HepG2 (cell line): ENCODE measurements around the gene DENND2A. TPM values are rescaled to one million over a fixed set of nuclear protein-coding genes. Genes with fewer than 3 reads are reported as not detected.

Source experiments
- AKAP8 ChIP-seq: sonication (generic); formaldehyde crosslinking; IDR thresholded peaks from 2 replicates; pipeline ENCODE4 v1.5.1; 2020; ENCODE audit warnings: mild to moderate bottlenecking, missing genetic modification reagents
- BHLHE40 ChIP-seq: IDR thresholded peaks from 2 replicates; pipeline ENCODE4 v1.6.1; 2011; ENCODE audit warnings: low read length, improper control_type of control experiment
- GLI4 ChIP-seq: sonication (generic); formaldehyde crosslinking; IDR thresholded peaks from 2 replicates; pipeline ENCODE4 v1.5.1; 2020; ENCODE audit warnings: missing genetic modification reagents, mild to moderate bottlenecking, moderate library complexity, borderline replicate concordance
- HDAC1 ChIP-seq: sonication (generic); formaldehyde crosslinking; IDR thresholded peaks from 2 replicates; pipeline ENCODE4 v1.5.1; 2020; ENCODE audit warnings: mild to moderate bottlenecking, missing genetic modification reagents
- HNRNPLL ChIP-seq: fragments of 200-400 bp; formaldehyde crosslinking; IDR thresholded peaks from 2 replicates; pipeline ENCODE4 v1.6.1; 2017; ENCODE audit warnings: mild to moderate bottlenecking, low read depth, low read length; ENCODE audit not compliant: poor library complexity, severe bottlenecking
- ISX ChIP-seq: sonication (generic); formaldehyde crosslinking; conservative IDR thresholded peaks from 2 replicates; pipeline ENCODE4 v1.5.0; 2020; ENCODE audit warnings: missing genetic modification reagents
- MYPOP ChIP-seq: sonication (generic); formaldehyde crosslinking; IDR thresholded peaks from 2 replicates; pipeline ENCODE4 v1.8.1; 2023; ENCODE audit warnings: mild to moderate bottlenecking, moderate library complexity, missing genetic modification reagents
- SMAD1 ChIP-seq: sonication (generic); formaldehyde crosslinking; IDR thresholded peaks from 2 replicates; pipeline ENCODE4 v1.4.0; 2020; ENCODE audit warnings: missing genetic modification reagents, low read depth, mild to moderate bottlenecking, borderline replicate concordance
- ZBTB26 ChIP-seq: IDR thresholded peaks from 2 replicates; pipeline ENCODE4 v1.6.1; 2016; ENCODE audit warnings: missing compliant biosample characterization, missing genetic modification reagents, borderline replicate concordance
- ZNF138 ChIP-seq: sonication (generic); formaldehyde crosslinking; IDR thresholded peaks from 2 replicates; pipeline ENCODE4 v1.5.0; 2020; ENCODE audit warnings: mild to moderate bottlenecking, low read depth, missing genetic modification reagents
- ZNF142 ChIP-seq: sonication (generic); formaldehyde crosslinking; IDR thresholded peaks from 2 replicates; pipeline ENCODE4 v1.4.0; 2020; ENCODE audit warnings: missing genetic modification reagents
- ZNF18 ChIP-seq: sonication (generic); formaldehyde crosslinking; IDR thresholded peaks from 2 replicates; pipeline ENCODE4 v1.8.0; 2022; ENCODE audit warnings: mild to moderate bottlenecking, missing genetic modification reagents; ENCODE audit not compliant: insufficient replicate concordance
- ZNF292 ChIP-seq: sonication (generic); formaldehyde crosslinking; IDR thresholded peaks from 2 replicates; pipeline ENCODE4 v1.8.1; 2022; ENCODE audit warnings: mild to moderate bottlenecking, low read depth, missing genetic modification reagents, borderline replicate concordance
- ZNF503 ChIP-seq: sonication (generic); formaldehyde crosslinking; IDR thresholded peaks from 2 replicates; pipeline ENCODE4 v1.4.0; 2020; ENCODE audit warnings: missing genetic modification reagents
- ZNF891 ChIP-seq: sonication (generic); formaldehyde crosslinking; IDR thresholded peaks from 2 replicates; pipeline ENCODE4 v1.5.0; 2020; ENCODE audit warnings: mild to moderate bottlenecking, missing genetic modification reagents
- polyA plus RNA-seq, 8 experiments: library from polyadenylated mRNA; depleted of rRNA in 3 of 8; stranded (reverse) in 7 of 8; unstranded in 1 of 8; fragments of >200 nt; fragmentation: Illumina TruSeq in 4 of 8; extraction: Trizol in 4 of 8; gene quantifications; 2 replicates each; pipeline versions ENCODE4 v1.2.1 to v1.2.3, GENCODE V29; 2011 to 2016; ENCODE audit warnings: low read depth in 4 of 8, missing spikeins in 1 of 8, mixed read lengths in 1 of 8; ENCODE audit not compliant: insufficient read depth in 1 of 8
- total RNA-seq, 5 experiments: library from RNA; depleted of rRNA; stranded (reverse); fragments of >200 nt; fragmentation: Illumina TruSeq; extraction: Trizol; gene quantifications; 2 replicates each; pipeline ENCODE4 v1.2.3, GENCODE V29; 2016; ENCODE audit warnings: low read depth in 1 of 5

Gene DENND2A
- total and polyA plus RNA-seq, 2 of the 13 experiments (the other 11 are each of a cell fraction or from before 2014, with no cell fraction given) = not detected

- TF ChIP-seq ZNF18 (CRISPR knock-in tag) = peak; percentile 53
- TF ChIP-seq HNRNPLL = peak; percentile 72
- TF ChIP-seq BHLHE40 = no peak
- 0 out of 2 replicates have a peak, but pooled peaks have one; percentile 24 for TF ChIP-seq AKAP8 (CRISPR knock-in tag)
- TF ChIP-seq ZBTB26 = 0 out of 2 replicates have a peak, but pooled peaks have one; percentile 24
- 0 out of 2 replicates have a peak, but pooled peaks have one; percentile 28 for TF ChIP-seq ZNF142 (CRISPR knock-in tag)
- TF ChIP-seq ZNF138 (CRISPR knock-in tag) = 0 out of 2 replicates have a peak, but pooled peaks have one; percentile 35
- 0 out of 2 replicates have a peak, but pooled peaks have one; percentile 12 for TF ChIP-seq SMAD1 (CRISPR knock-in tag)
- no peak for TF ChIP-seq ZNF292 (CRISPR knock-in tag)
- no peak for TF ChIP-seq GLI4 (CRISPR knock-in tag)
- TF ChIP-seq ZNF891 = no peak; the same call in 1 of the 2 replicates
- peak; percentile 9; the same call in 1 of the 2 replicates for TF ChIP-seq HDAC1 (CRISPR knock-in tag)
- TF ChIP-seq MYPOP = peak; percentile 52; the same call in 1 of the 2 replicates
- TF ChIP-seq ISX (CRISPR knock-in tag) = no peak
- TF ChIP-seq ZNF503 (CRISPR knock-in tag) = 0 out of 2 replicates have a peak, but pooled peaks have one; percentile 16
These were observed 162.2 kb downstream of the DENND2A start (continued) for GRCh38 chr7:140478246-140479061.
